ENCODE data around the gene NTF3.

DNA sequence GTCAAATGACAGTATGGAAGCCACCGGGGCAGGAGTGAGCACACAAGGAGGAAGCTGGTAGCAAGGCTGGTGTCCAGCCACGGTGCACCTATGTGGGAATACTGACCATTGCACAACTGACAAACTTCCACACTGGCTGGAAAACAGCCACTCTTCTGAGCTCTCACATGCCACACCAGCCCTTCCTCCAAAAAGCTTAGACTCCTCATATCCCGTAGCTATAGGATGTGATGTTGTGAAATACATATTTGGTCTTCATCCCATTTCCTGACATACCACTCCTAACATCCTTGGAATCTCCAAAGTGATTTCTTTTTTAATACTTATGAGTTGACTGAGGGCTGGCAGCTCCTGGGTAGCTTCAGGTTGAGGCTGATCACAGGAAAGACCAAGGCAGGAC, 103.6 kb downstream of the NTF3 start:
- no peak for TF ChIP-seq POLR2A (IDR thresholded peaks at IDR 0.05; ENCODE audit: low read depth, low read length)
- no peak for TF ChIP-seq POLR2AphosphoS5 (IDR thresholded peaks at IDR 0.05; ENCODE audit: low read depth, low read length)

All from GM12892 (cell line).